Osteocyte (in vitro differentiated cells): ENCODE measurements around the gene UBA3. TPM values are rescaled to one million over a fixed set of nuclear protein-coding genes. Genes with fewer than 3 reads are reported as not detected.

ENCODE experiments used
- DNase-seq: peaks from one replicate; pipeline ENCODE4 v3.0.0; 2021; ENCODE audit warnings: mixed read lengths; ENCODE audit not compliant: unreplicated experiment; ENCODE audit errors: extremely low spot score
- H3K27ac Mint-ChIP-seq: one replicate; pipeline ENCODE4 v1.8.0; 2021; ENCODE audit warnings: mild to moderate bottlenecking, mixed read lengths; ENCODE audit not compliant: unreplicated experiment
- H3K27me3 Mint-ChIP-seq: one replicate; pipeline ENCODE4 v1.8.0; 2021; ENCODE audit warnings: mixed read lengths; ENCODE audit not compliant: unreplicated experiment
- H3K36me3 Mint-ChIP-seq: one replicate; pipeline ENCODE4 v1.8.0; 2021; ENCODE audit warnings: mixed read lengths; ENCODE audit not compliant: unreplicated experiment
- H3K4me1 Mint-ChIP-seq: one replicate; pipeline ENCODE4 v1.8.0; 2021; ENCODE audit warnings: mixed read lengths; ENCODE audit not compliant: unreplicated experiment
- H3K4me3 Mint-ChIP-seq: one replicate; pipeline ENCODE4 v1.8.0; 2021; ENCODE audit warnings: mild to moderate bottlenecking, moderate library complexity, mixed read lengths; ENCODE audit not compliant: unreplicated experiment
- H3K9me3 Mint-ChIP-seq: one replicate; pipeline ENCODE4 v1.8.0; 2021; ENCODE audit warnings: mixed read lengths; ENCODE audit not compliant: unreplicated experiment
- CTCF ChIP-seq: fragments of 200-600 bp; sonication (generic); IDR thresholded peaks from 2 replicates; pipeline ENCODE4 v1.5.0; 2021; ENCODE audit warnings: antibody characterized with exemption, mild to moderate bottlenecking, moderate library complexity
- total RNA-seq: library from RNA; stranded (reverse); gene quantifications from 2 replicates; pipeline ENCODE4 v1.2.1, GENCODE V29; 2021

Gene UBA3
- total RNA-seq, 1 donor from 2014 or later, result 75.0 TPM

GRCh38 chr3:69119138-69119537 lies 39.0 kb upstream of the UBA3 start:
- TF ChIP-seq CTCF, result no peak
- peaks cover 3% of the 10 kb centered on the region for H3K4me1 Mint-ChIP-seq
- H3K9me3 Mint-ChIP-seq, result no peaks in the 10 kb centered on the region
- H3K36me3 Mint-ChIP-seq, result no peaks in the 10 kb centered on the region
- no peaks in the 10 kb centered on the region for H3K27me3 Mint-ChIP-seq
- no peak for DNase-seq
- no peak overlapping the region for H3K27ac Mint-ChIP-seq
- no peak overlapping the region for H3K4me3 Mint-ChIP-seq

- no peaks in the 10 kb centered on the region for H3K27me3 Mint-ChIP-seq
- TF ChIP-seq CTCF, result no peak
- H3K4me3 Mint-ChIP-seq, result no peak overlapping the region
- H3K36me3 Mint-ChIP-seq, result no peaks in the 10 kb centered on the region
- peaks cover 3% of the 10 kb centered on the region for H3K4me1 Mint-ChIP-seq
- no peaks in the 10 kb centered on the region for H3K9me3 Mint-ChIP-seq
- DNase-seq, result no peak
- H3K27ac Mint-ChIP-seq, result no peak overlapping the region
Observed at GRCh38 chr3:69118555-69118954, 38.4 kb upstream of the UBA3 start.

- Mint-ChIP-seq H3K4me1 (peaks cover under 1% of the 10 kb centered on the region), H3K27ac (no peak overlapping the region), H3K9me3 (no peaks in the 10 kb centered on the region), H3K27me3 (no peaks in the 10 kb centered on the region), H3K36me3 (no peaks in the 10 kb centered on the region), H3K4me3 (no peak overlapping the region)
- TF ChIP-seq CTCF, result no peak
- no peak for DNase-seq
Observed at GRCh38 chr3:69116897-69117296, 36.7 kb upstream of the UBA3 start.

GRCh38 chr3:69116162-69116561 lies 36.0 kb upstream of the UBA3 start:
- no peak for DNase-seq
- H3K4me3 Mint-ChIP-seq, result no peak overlapping the region
- H3K9me3 Mint-ChIP-seq, result no peaks in the 10 kb centered on the region
- H3K27ac Mint-ChIP-seq, result no peak overlapping the region
- TF ChIP-seq CTCF, result no peak
- no peaks in the 10 kb centered on the region for H3K36me3 Mint-ChIP-seq
- no peaks in the 10 kb centered on the region for H3K27me3 Mint-ChIP-seq
- no peaks in the 10 kb centered on the region for H3K4me1 Mint-ChIP-seq

- Mint-ChIP-seq H3K27ac (no peak overlapping the region), H3K4me1 (no peaks in the 10 kb centered on the region), H3K36me3 (no peaks in the 10 kb centered on the region), H3K9me3 (no peaks in the 10 kb centered on the region), H3K4me3 (no peak overlapping the region), H3K27me3 (no peaks in the 10 kb centered on the region)
- TF ChIP-seq CTCF, result no peak
- DNase-seq, result no peak
Observed at GRCh38 chr3:69115731-69116130, 35.6 kb upstream of the UBA3 start.
